GM21381 (cell line): Measurements from ENCODE around the gene NXPE1.
A peak's percentile ranks its signal among the peaks of the same experiment; 100 is the strongest.
"Not testable (repeated sequence)": the region's sequence is repeated elsewhere in the genome, so short reads cannot be mapped to it uniquely, and the experiment has no call there.

ENCODE experiments used
- ATAC-seq: cut with Tn5 transposase; IDR thresholded peaks from one replicate; pipeline ENCODE4 v1.9.1; 2021; ENCODE audit warnings: mild to moderate bottlenecking, moderate library complexity; ENCODE audit not compliant: unreplicated experiment

The NXPE1 gene

GRCh38 chr11:114559425-114560310 lies at the start of gene NXPE1:
Gene NXPE1 (minus strand): TSS chr11:114559881. CDS start chr11:114551201, 8,680 bp downstream.
- no peak for ATAC-seq

GRCh38 chr11:114609429-114609828 lies 49.7 kb upstream of the NXPE1 start:
- ATAC-seq: no peak

- not testable (repeated sequence) for ATAC-seq
Measured at GRCh38 chr11:114608605-114609004, 48.9 kb upstream of the NXPE1 start.

- ATAC-seq: peak; percentile 29
Measured at GRCh38 chr11:114607753-114608459, 48.2 kb upstream of the NXPE1 start.

GRCh38 chr11:114606802-114607075 lies 47.1 kb upstream of the NXPE1 start:
- not testable (repeated sequence) for ATAC-seq

GRCh38 chr11:114606003-114606801 lies 46.5 kb upstream of the NXPE1 start:
- no peak for ATAC-seq

- no peak for ATAC-seq
Measured at GRCh38 chr11:114605370-114605769, 45.7 kb upstream of the NXPE1 start.

- ATAC-seq: no peak
Measured at GRCh38 chr11:114604886-114605285, 45.2 kb upstream of the NXPE1 start.

- ATAC-seq: no peak
Measured at GRCh38 chr11:114604179-114604813, 44.6 kb upstream of the NXPE1 start.

- not testable (repeated sequence) for ATAC-seq
Measured at GRCh38 chr11:114603151-114603550, 43.5 kb upstream of the NXPE1 start.

GRCh38 chr11:114598461-114598860 lies 38.8 kb upstream of the NXPE1 start:
- no peak for ATAC-seq

- ATAC-seq: no peak
Measured at GRCh38 chr11:114596175-114596919, 36.7 kb upstream of the NXPE1 start.

- no peak for ATAC-seq
Measured at GRCh38 chr11:114595571-114595970, 35.9 kb upstream of the NXPE1 start, which contains the start of gene NXPE4. Gene NXPE4 (minus strand): TSS chr11:114595786. CDS start chr11:114594759, 1,027 bp downstream.

GRCh38 chr11:114594703-114595102 lies 35.0 kb upstream of the NXPE1 start:
- ATAC-seq: no peak

- ATAC-seq: no peak
Measured at GRCh38 chr11:114587398-114587953, 27.8 kb upstream of the NXPE1 start.

- ATAC-seq: no peak
Measured at GRCh38 chr11:114586797-114587196, 27.1 kb upstream of the NXPE1 start.

- no peak for ATAC-seq
Measured at GRCh38 chr11:114571712-114572111, 12.0 kb upstream of the NXPE1 start.

GRCh38 chr11:114569801-114570200 lies 10.1 kb upstream of the NXPE1 start:
- no peak for ATAC-seq

GRCh38 chr11:114566276-114566675 lies 6.6 kb upstream of the NXPE1 start:
- no peak for ATAC-seq

- ATAC-seq: no peak
Measured at GRCh38 chr11:114564831-114565230, 5.2 kb upstream of the NXPE1 start.
